Breast epithelium (tissue), 4 donors: ENCODE measurements around the gene LRRC8C. TPM values are rescaled to one million over a fixed set of nuclear protein-coding genes. Genes with fewer than 3 reads are reported as not detected.
A peak's percentile ranks its signal among the peaks of the same experiment; 100 is the strongest.

Experiments used
- DNase-seq, 2 donors: peaks; one replicate each; pipeline ENCODE4 v3.0.0-alpha.2; 2019; ENCODE audit warnings: low spot score in 2 of 2
- H3K27ac ChIP-seq, 2 donors: fragments of 200-600 bp; sonication (generic) in 1 of 2; one replicate each; pipeline ENCODE4 v1.5.1; 2016 to 2019; ENCODE audit warnings: mild to moderate bottlenecking in 1 of 2
- H3K27me3 ChIP-seq, 2 donors: fragments of 200-600 bp; sonication (generic) in 1 of 2; one replicate each; pipeline versions ENCODE4 v1.5.1 to v1.6.0; 2017 to 2019; ENCODE audit warnings: control low read depth in 1 of 2, mild to moderate bottlenecking in 1 of 2
- H3K36me3 ChIP-seq: fragments of 200-600 bp; one replicate; pipeline ENCODE4 v1.5.1; 2019
- H3K4me1 ChIP-seq, 2 donors: fragments of 200-600 bp; sonication (generic); one replicate each; pipeline ENCODE4 v1.5.1; 2016 to 2019; ENCODE audit warnings: control low read depth in 1 of 2
- H3K4me3 ChIP-seq, 3 donors: fragments of 200-600 bp; sonication (generic); 1 replicate in 2 of 3; 2 replicates in 1 of 3; pipeline ENCODE4 v1.5.1; 2016 to 2019; ENCODE audit warnings: mild to moderate bottlenecking in 3 of 3, moderate library complexity in 2 of 3
- H3K9me3 ChIP-seq, 2 donors: fragments of 200-600 bp; sonication (generic) in 1 of 2; one replicate each; pipeline ENCODE4 v1.5.1; 2016 to 2019; ENCODE audit warnings: control low read depth in 1 of 2
- CTCF ChIP-seq, 3 donors: fragments of 450-650 bp; IDR thresholded peaks; one replicate each; pipeline ENCODE4 v1.5.1; 2016 to 2017; ENCODE audit warnings: antibody characterized with exemption in 3 of 3, mild to moderate bottlenecking in 3 of 3, moderate library complexity in 3 of 3
- POLR2A ChIP-seq: fragments of 450-650 bp; IDR thresholded peaks from one replicate; pipeline ENCODE4 v1.6.1; 2016; ENCODE audit warnings: antibody characterized with exemption, mild to moderate bottlenecking, moderate library complexity
- POLR2AphosphoS5 ChIP-seq, 3 donors: sonication (generic); formaldehyde crosslinking; IDR thresholded peaks; one replicate each; pipeline ENCODE4 v1.6.1; 2017; ENCODE audit warnings: antibody characterized with exemption in 3 of 3
- intact Hi-C: fragments of 100-400 bp; cut with DNase I; formaldehyde crosslinking; loops from one replicate; pipeline ENCODE4 v1.15.1; 2023; ENCODE audit warnings: low total_unique reads
- total RNA-seq, 3 donors: library from RNA; depleted of rRNA; stranded (reverse); fragments of >200 nt; gene quantifications; one replicate each; pipeline ENCODE4 v1.1.0, GENCODE V29; 2016

Gene LRRC8C
- total RNA-seq, 3 donors from 2014 or later: 10.8 to 14.6 (median 12.9) TPM

DNA sequence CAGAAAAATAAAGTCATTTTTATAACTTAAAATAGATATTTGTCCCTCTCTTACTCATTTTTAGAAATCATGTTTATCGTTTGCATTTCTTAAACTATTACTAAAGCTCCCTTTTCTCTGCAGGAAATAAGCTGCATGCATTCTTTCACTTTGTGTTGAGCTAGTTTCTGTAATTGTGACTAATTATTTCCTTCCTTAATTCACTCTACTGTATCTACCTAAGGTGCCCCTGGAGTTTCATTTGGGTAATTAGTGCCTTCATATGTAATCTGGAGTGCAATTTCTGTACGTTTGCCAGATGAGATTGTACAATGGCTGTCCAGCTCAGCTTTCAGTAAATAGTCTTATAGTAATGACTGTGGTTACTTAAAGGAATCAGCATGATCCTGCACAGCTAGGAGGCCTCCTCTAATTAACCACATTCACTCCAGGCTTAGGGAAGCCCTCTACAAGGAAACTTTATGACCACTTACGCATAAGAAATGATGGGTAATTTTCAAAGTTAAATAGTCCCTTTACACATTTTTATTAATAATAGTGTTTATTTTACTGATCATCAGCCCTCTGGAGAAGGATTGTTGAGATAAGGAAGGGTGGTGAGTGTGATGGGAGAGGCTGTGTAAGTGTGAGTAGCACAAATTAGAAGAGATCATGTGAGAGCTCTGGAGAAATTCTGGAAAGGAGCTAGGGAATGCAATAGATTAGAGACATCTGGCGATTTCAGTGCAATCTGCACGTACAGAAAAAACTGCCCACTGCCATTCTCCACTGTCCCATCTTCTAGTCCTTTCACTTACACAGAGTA lies 86.8 kb downstream of the LRRC8C start:
- H3K9me3 ChIP-seq: no peaks in the 10 kb centered on the region
- intact Hi-C loops: no loop called here
- no peaks in the 10 kb centered on the region for H3K36me3 ChIP-seq
- H3K4me1 ChIP-seq: no peaks in the 10 kb centered on the region
- no peaks in the 10 kb centered on the region for H3K27me3 ChIP-seq
- TF ChIP-seq POLR2A: no peak
- no peak for TF ChIP-seq CTCF (IDR thresholded peaks at IDR 0.05)
- TF ChIP-seq POLR2AphosphoS5 (IDR thresholded peaks at IDR 0.05): no peak
- no peak for DNase-seq
- H3K27ac ChIP-seq: no peak overlapping the region
- H3K4me3 ChIP-seq: no peak overlapping the region

- no peak for TF ChIP-seq POLR2AphosphoS5 (IDR thresholded peaks at IDR 0.05)
- TF ChIP-seq CTCF (IDR thresholded peaks at IDR 0.05): no peak
- TF ChIP-seq POLR2A: no peak
- Histone ChIP-seq H3K36me3 (no peaks in the 10 kb centered on the region), H3K9me3 (no peaks in the 10 kb centered on the region), H3K27me3 (no peaks in the 10 kb centered on the region), H3K4me3 (no peak overlapping the region), H3K27ac (no peak overlapping the region), H3K4me1 (no peaks in the 10 kb centered on the region)
- intact Hi-C loops: no loop called here
- no peak for DNase-seq
Observed at GRCh38 chr1:89720839-89721238, 87.9 kb downstream of the LRRC8C start.

DNA sequence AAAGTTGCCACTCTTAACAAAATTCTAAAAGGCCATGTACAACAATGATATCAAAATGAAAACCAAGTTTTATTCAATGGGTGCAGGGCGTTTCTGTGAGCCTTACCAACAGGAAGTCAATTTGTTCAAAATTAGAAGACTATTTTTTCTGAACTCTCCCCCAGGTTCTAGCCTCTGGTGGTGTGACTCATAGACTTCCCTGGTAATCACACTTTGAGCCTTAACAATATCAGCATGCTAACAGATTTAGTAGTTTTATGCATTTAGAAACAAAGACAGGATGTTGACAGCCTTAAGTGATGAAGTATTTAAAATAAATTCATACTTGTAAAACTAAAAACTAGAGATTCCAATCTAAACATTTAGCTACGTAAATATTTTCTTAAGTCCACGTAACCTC lies 88.4 kb downstream of the LRRC8C start:
- Histone ChIP-seq H3K9me3 (no peaks in the 10 kb centered on the region), H3K27ac (no peak overlapping the region), H3K36me3 (no peaks in the 10 kb centered on the region), H3K27me3 (no peaks in the 10 kb centered on the region), H3K4me1 (no peaks in the 10 kb centered on the region), H3K4me3 (no peak overlapping the region)
- DNase-seq: no peak
- TF ChIP-seq CTCF (IDR thresholded peaks at IDR 0.05): no peak
- no peak for TF ChIP-seq POLR2AphosphoS5 (IDR thresholded peaks at IDR 0.05)
- no peak for TF ChIP-seq POLR2A
- intact Hi-C loops: no loop called here

DNA sequence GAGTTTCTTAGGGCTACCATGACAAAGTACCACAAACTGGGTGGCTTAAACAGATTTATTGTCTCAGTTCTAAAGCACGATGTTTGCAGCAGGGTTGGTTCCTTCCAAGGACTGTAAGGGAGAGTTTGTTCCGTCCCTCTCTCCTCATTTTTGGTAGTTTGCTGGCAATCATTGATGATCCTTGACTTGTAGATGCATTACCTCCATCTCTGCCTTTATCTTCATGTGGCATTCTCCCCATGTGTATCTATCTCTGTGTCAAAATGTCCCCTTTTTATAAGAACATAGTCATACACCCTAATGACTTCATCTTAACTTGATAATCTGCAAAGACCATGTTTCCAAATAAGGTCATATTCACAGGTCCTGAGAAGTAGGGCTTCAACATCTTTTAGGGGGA lies 90.2 kb downstream of the LRRC8C start:
- no peak for DNase-seq
- intact Hi-C loops: no loop called here
- TF ChIP-seq CTCF (IDR thresholded peaks at IDR 0.05): no peak
- no peak for TF ChIP-seq POLR2A
- TF ChIP-seq POLR2AphosphoS5 (IDR thresholded peaks at IDR 0.05): no peak

GRCh38 chr1:89723863-89724262 lies 90.9 kb downstream of the LRRC8C start:
- Histone ChIP-seq H3K4me1 (no peaks in the 10 kb centered on the region), H3K4me3 (no peak overlapping the region), H3K27ac (peak overlapping the region in 1 of 2 donors; percentile 2), H3K36me3 (no peaks in the 10 kb centered on the region), H3K9me3 (no peaks in the 10 kb centered on the region), H3K27me3 (no peaks in the 10 kb centered on the region)
- intact Hi-C loops: no loop called here
- DNase-seq: no peak
- TF ChIP-seq CTCF (IDR thresholded peaks at IDR 0.05) (no peak), POLR2A (no peak), POLR2AphosphoS5 (IDR thresholded peaks at IDR 0.05) (no peak)

More for the DNA sequence above, 90.2 kb downstream of the LRRC8C start:
- H3K4me1 ChIP-seq: no peaks in the 10 kb centered on the region
- no peaks in the 10 kb centered on the region for H3K9me3 ChIP-seq
- H3K27me3 ChIP-seq: no peaks in the 10 kb centered on the region
- no peak overlapping the region for H3K4me3 ChIP-seq
- H3K27ac ChIP-seq: no peak overlapping the region
- H3K36me3 ChIP-seq: no peaks in the 10 kb centered on the region
